Hepatocyte (in vitro differentiated cells): ENCODE data around the gene MCF2L.

Experiments
- CTCF ChIP-seq: fragments of 200-600 bp; sonication (generic); IDR thresholded peaks from 2 replicates; pipeline ENCODE4 v1.5.1; 2016; ENCODE audit warnings: antibody characterized with exemption, mild to moderate bottlenecking; ENCODE audit not compliant: poor library complexity
- EZH2 ChIP-seq: fragments of 200-600 bp; sonication (generic); IDR thresholded peaks from 2 replicates; pipeline ENCODE4 v1.6.1; 2016; ENCODE audit warnings: antibody characterized with exemption, mild to moderate bottlenecking, borderline replicate concordance
- EZH2phosphoT487 ChIP-seq: fragments of 200-600 bp; sonication (generic); IDR thresholded peaks from one replicate; pipeline ENCODE4 v1.6.1; 2018; ENCODE audit warnings: antibody characterized with exemption, mild to moderate bottlenecking, low read depth, moderate library complexity; ENCODE audit not compliant: unreplicated experiment, severe bottlenecking

- TF ChIP-seq CTCF (peak; percentile 21), EZH2phosphoT487 (no peak), EZH2 (no peak)
Measured at GRCh38 chr13:112968380-112968909, 569 bp upstream of the MCF2L start.
